ENCODE data around the gene ZSWIM1. TPM values are rescaled to one million over a fixed set of nuclear protein-coding genes. Genes with fewer than 3 reads are reported as not detected.

The ZSWIM1 gene
- total RNA-seq, 1 donor from 2014 or later, result 12.0 TPM

DNA sequence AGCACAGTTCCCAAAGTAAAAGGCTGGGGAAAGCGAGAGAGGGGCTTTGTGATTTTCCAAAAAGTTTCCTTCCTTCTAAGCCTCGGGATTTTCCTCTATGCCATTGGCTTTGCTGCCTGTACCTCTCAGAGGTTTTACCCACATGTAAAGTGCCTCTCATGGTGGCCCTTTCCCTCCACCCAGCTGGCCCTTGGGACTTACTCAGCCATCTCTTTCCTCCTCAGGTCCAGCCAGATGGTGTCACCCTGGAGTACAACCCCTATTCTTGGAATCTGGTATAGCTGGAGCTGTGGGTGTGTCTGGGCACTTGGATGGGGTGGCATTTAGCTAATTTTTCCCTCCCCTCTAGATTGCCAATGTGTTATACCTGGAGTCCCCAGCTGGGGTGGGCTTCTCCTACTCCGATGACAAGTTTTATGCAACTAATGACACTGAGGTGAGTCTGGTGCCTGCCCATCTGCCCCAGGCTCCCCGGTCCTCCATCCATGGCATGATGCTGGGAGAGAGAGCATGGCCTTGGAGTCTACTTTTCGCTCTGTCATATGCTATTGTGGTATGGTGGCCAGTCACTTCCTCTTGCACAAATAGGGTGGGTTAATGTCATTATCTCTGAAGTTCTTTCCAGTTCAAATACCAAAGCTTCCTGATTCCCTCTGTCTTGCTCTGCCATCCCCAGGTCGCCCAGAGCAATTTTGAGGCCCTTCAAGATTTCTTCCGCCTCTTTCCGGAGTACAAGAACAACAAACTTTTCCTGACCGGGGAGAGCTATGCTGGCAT is 11.2 kb downstream of the ZSWIM1 start:
- no peaks in the 10 kb centered on the region for H3K36me3 Mint-ChIP-seq
- no peaks in the 10 kb centered on the region for H3K9me3 Mint-ChIP-seq
- H3K27ac Mint-ChIP-seq, result peak overlapping the region; percentile 72
- H3K4me3 Mint-ChIP-seq, result peak overlapping the region; percentile 92
- H3K27me3 Mint-ChIP-seq (ENCODE audit: low read depth), result no peaks in the 10 kb centered on the region
- H3K4me1 Mint-ChIP-seq, result peaks cover 14% of the 10 kb centered on the region
- no peak for DNase-seq (ENCODE audit: low spot score in 2 of 2, unreplicated experiment in 2 of 2)
- TF ChIP-seq, protein P1, sequence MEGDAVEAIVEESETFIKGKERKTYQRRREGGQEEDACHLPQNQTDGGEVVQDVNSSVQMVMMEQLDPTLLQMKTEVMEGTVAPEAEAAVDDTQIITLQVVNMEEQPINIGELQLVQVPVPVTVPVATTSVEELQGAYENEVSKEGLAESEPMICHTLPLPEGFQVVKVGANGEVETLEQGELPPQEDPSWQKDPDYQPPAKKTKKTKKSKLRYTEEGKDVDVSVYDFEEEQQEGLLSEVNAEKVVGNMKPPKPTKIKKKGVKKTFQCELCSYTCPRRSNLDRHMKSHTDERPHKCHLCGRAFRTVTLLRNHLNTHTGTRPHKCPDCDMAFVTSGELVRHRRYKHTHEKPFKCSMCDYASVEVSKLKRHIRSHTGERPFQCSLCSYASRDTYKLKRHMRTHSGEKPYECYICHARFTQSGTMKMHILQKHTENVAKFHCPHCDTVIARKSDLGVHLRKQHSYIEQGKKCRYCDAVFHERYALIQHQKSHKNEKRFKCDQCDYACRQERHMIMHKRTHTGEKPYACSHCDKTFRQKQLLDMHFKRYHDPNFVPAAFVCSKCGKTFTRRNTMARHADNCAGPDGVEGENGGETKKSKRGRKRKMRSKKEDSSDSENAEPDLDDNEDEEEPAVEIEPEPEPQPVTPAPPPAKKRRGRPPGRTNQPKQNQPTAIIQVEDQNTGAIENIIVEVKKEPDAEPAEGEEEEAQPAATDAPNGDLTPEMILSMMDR (IDR thresholded peaks at IDR 0.05; ENCODE audit: unreplicated experiment), result no peak

DNA sequence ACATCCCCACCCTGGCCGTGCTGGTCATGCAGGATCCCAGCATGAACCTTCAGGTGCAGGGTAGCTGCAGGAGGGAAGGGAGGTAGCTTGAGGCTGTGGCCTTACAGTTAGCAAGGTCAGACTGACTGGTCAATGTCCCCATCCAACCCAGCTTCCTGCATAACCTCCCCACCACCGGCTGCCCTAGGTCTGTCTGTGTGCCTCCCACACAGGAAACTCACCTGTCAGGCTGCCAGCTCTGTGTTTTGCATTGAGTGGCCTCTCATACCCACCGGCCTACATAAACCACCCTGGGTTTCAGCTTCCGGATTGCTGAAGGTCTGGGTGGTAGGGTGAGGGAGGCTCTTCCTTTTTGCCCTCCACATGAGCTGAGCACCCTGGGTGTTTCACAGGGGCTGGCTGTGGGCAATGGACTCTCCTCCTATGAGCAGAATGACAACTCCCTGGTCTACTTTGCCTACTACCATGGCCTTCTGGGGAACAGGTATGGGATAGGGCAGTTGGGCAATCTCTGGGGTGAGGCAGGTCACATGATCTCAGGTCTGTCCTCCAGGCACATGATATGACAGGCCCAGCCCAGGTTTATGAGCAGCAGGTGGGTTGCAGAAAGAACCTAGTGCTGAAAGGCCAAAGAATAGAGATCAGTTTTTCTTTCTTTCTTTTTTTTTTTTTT is 11.9 kb downstream of the ZSWIM1 start:
- Mint-ChIP-seq H3K27me3 (ENCODE audit: low read depth) (no peaks in the 10 kb centered on the region), H3K4me3 (peak overlapping the region; percentile 92), H3K36me3 (peaks cover 3% of the 10 kb centered on the region), H3K27ac (peak overlapping the region; percentile 16), H3K9me3 (no peaks in the 10 kb centered on the region), H3K4me1 (peaks cover 14% of the 10 kb centered on the region)
- TF ChIP-seq, protein P1 (IDR thresholded peaks at IDR 0.05; ENCODE audit: unreplicated experiment), result no peak
- DNase-seq (ENCODE audit: low spot score in 2 of 2, unreplicated experiment in 2 of 2), result no peak

DNA sequence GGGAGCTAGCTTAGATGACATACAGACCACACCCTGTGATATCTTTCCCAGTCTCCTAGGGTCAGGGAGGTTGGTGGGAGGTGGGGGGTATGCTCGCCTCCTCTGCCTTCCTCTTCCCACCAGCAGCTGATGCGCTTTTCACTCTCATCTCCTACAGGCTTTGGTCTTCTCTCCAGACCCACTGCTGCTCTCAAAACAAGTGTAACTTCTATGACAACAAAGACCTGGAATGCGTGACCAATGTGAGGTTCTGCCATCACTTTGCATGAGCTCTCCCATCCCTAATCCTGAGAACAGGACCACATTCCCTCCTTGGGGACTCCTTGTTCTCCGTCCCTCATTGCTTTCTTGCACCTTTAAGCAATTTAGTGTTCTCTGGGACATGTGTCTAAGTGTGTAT is 12.8 kb downstream of the ZSWIM1 start:
- no peaks in the 10 kb centered on the region for H3K9me3 Mint-ChIP-seq
- no peak overlapping the region for H3K4me3 Mint-ChIP-seq

DNA sequence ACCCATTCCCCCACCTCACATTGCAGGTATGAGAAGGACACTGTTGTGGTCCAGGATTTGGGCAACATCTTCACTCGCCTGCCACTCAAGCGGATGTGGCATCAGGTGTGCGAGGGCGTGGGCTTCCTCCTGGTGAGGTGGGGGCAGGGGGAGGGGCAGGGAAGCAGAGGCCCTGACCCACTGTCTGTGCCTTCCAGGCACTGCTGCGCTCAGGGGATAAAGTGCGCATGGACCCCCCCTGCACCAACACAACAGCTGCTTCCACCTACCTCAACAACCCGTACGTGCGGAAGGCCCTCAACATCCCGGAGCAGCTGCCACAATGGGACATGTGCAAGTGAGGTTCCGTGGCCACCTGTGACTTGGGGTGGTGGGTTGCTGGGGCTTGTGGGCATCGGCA is 13.8 kb downstream of the ZSWIM1 start:
- H3K27ac Mint-ChIP-seq, result no peak overlapping the region
- H3K9me3 Mint-ChIP-seq, result no peaks in the 10 kb centered on the region
- peaks cover 10% of the 10 kb centered on the region for H3K36me3 Mint-ChIP-seq

More for the DNA sequence above, 12.8 kb downstream of the ZSWIM1 start:
- Mint-ChIP-seq H3K4me1 (peaks cover 14% of the 10 kb centered on the region), H3K27me3 (ENCODE audit: low read depth) (no peaks in the 10 kb centered on the region), H3K36me3 (peaks cover 7% of the 10 kb centered on the region), H3K27ac (no peak overlapping the region)
- TF ChIP-seq, protein P1 (IDR thresholded peaks at IDR 0.05; ENCODE audit: unreplicated experiment), result no peak
- no peak for DNase-seq (ENCODE audit: low spot score in 2 of 2, unreplicated experiment in 2 of 2)

DNA sequence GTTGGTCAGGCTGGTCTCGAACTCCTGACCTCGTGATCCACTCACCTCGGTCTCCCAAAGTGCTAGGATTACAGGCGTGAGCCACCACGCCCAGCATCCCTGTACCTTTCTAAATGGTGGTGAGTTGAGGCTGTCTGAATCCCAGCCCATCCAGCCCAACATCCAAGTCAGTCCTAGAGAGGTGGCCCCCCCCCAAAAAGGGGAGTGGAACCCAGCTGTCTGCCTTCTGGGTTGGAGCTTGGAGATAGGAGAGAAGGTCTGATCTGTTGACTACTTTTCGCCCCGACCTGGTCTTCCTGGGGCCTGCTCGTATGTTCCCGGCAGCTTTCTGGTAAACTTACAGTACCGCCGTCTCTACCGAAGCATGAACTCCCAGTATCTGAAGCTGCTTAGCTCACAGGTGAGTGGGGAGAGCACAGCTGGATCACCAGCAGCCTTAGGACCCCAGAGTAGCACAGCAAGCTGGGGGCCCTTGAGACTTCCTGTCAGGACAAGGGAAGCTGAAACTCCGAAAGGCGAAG is 15.7 kb downstream of the ZSWIM1 start:
- no peak for DNase-seq (ENCODE audit: low spot score in 2 of 2, unreplicated experiment in 2 of 2)
- Mint-ChIP-seq H3K9me3 (no peaks in the 10 kb centered on the region), H3K4me1 (peaks cover 7% of the 10 kb centered on the region), H3K4me3 (no peak overlapping the region), H3K27ac (no peak overlapping the region), H3K27me3 (ENCODE audit: low read depth) (no peaks in the 10 kb centered on the region), H3K36me3 (peaks cover 10% of the 10 kb centered on the region)
- TF ChIP-seq, protein P1 (IDR thresholded peaks at IDR 0.05; ENCODE audit: unreplicated experiment), result no peak

More for the DNA sequence above, 13.8 kb downstream of the ZSWIM1 start:
- H3K4me1 Mint-ChIP-seq, result peaks cover 12% of the 10 kb centered on the region
- no peaks in the 10 kb centered on the region for H3K27me3 Mint-ChIP-seq (ENCODE audit: low read depth)
- DNase-seq (ENCODE audit: low spot score in 2 of 2, unreplicated experiment in 2 of 2), result no peak
- TF ChIP-seq, protein P1 (IDR thresholded peaks at IDR 0.05; ENCODE audit: unreplicated experiment), result no peak
- H3K4me3 Mint-ChIP-seq, result no peak overlapping the region

Data from mesothelial cell of epicardium (in vitro differentiated cells).